Brain microvascular endothelial cell (primary cell): ENCODE measurements around the gene SERAC1.
"Not testable (repeated sequence)": the region's sequence is repeated elsewhere in the genome, so short reads cannot be mapped to it uniquely, and the experiment has no call there.

Source experiments
- DNase-seq: peaks from one replicate; pipeline ENCODE4 v3.0.0-alpha.2; 2020
- H3K27ac ChIP-seq: fragments of 250-450 bp; sonication (Bioruptor Pico); 2 replicates; pipeline ENCODE4 v1.5.1; 2020; ENCODE audit warnings: mild to moderate bottlenecking, moderate library complexity
- H3K27me3 ChIP-seq: fragments of 250-450 bp; sonication (Bioruptor Pico); replicated peaks from 2 replicates; pipeline ENCODE4 v1.5.1; 2020; ENCODE audit warnings: mild to moderate bottlenecking
- H3K36me3 ChIP-seq: fragments of 250-450 bp; sonication (Bioruptor Pico); replicated peaks from 2 replicates; pipeline ENCODE4 v1.5.1; 2020; ENCODE audit warnings: mild to moderate bottlenecking
- H3K4me3 ChIP-seq: 2 replicates; pipeline ENCODE4 v1.5.1; 2011; ENCODE audit warnings: low read depth, mild to moderate bottlenecking, control low read depth, low read length, moderate library complexity
- in situ Hi-C: cut with HindIII; loops from 2 replicates; pipeline ENCODE4 v1.10.0; 2017; ENCODE audit warnings: low sequenced_read_pairs, low pct_ligation_motif_present
- TF ChIP-seq, protein P1 (sequence below): IDR thresholded peaks from 2 replicates; pipeline ENCODE4 v1.5.1; 2011; ENCODE audit warnings: low read depth, mild to moderate bottlenecking, moderate library complexity, low read length, control low read depth, inconsistent platforms; ENCODE audit errors: missing control alignments

SERAC1 gene

DNA sequence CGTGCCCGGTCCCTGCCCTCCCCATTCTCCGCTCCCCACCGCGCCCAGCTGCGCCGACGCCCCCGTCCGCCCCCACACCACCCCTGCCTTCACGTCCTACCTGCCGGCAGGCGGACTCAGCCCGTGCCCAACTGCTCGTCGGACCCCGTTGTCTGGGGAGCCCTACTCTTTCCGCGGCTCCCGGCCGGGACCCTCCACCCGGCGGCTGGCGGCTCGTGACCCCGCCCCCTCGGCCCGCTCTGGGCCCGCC, at the start of gene SERAC1:
SERAC1 (minus strand) TSS at position 223 of the 250 bp plus-strand sequence. CDS start 9,899 bp downstream, outside the sequence.
- Histone ChIP-seq H3K4me3 (peak within 1 kb of the TSS; percentile 93), H3K27me3 (no peaks in the 10 kb centered on the region), H3K27ac (peak within 1 kb of the TSS; percentile 82), H3K36me3 (no peaks in the 10 kb centered on the region)
- in situ Hi-C loops: no loop called here
- TF ChIP-seq, protein P1, sequence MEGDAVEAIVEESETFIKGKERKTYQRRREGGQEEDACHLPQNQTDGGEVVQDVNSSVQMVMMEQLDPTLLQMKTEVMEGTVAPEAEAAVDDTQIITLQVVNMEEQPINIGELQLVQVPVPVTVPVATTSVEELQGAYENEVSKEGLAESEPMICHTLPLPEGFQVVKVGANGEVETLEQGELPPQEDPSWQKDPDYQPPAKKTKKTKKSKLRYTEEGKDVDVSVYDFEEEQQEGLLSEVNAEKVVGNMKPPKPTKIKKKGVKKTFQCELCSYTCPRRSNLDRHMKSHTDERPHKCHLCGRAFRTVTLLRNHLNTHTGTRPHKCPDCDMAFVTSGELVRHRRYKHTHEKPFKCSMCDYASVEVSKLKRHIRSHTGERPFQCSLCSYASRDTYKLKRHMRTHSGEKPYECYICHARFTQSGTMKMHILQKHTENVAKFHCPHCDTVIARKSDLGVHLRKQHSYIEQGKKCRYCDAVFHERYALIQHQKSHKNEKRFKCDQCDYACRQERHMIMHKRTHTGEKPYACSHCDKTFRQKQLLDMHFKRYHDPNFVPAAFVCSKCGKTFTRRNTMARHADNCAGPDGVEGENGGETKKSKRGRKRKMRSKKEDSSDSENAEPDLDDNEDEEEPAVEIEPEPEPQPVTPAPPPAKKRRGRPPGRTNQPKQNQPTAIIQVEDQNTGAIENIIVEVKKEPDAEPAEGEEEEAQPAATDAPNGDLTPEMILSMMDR: no peak
- no peak for DNase-seq

DNA sequence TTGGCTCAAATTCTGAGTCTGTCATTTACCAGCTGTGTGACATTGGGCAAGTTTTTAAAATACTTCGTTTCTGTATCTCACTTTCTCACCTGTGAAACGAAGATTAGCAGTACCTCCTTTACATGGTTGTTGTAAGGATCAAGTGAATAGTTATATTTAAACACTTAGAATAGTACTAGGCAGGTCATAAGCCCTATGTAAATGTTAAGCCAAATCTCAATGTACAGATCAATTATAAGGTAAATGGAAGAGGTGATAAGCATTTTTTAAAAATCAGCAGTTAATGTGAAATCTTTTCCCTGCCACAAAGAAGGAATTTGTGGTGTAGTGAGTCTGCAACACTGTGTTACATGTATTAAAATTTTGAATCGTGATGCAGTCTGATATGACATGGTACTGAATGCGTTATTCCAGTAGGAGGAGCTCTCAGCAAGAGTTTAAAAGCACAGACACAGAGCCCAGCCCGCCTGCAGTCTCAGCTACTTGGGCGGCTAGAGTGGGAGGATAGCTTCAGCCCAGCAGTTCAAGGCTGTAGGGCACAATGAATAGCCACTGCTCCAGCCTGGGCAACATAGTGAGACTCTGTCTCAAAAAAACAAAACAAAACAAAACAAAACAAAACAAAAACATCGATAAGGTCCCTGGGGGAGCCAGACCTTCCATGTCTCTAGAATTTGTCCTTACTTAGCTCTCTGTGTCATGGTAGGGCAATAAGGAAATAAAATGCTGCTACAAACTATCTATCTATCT, 46.0 kb upstream of the SERAC1 start:
- peak; percentile 83 for DNase-seq
- Histone ChIP-seq H3K27me3 (no peaks in the 10 kb centered on the region), H3K4me3 (no peak overlapping the region), H3K36me3 (no peaks in the 10 kb centered on the region), H3K27ac (no peak overlapping the region)
- in situ Hi-C loops: no loop called here
- TF ChIP-seq, protein P1: peak; percentile 81

DNA sequence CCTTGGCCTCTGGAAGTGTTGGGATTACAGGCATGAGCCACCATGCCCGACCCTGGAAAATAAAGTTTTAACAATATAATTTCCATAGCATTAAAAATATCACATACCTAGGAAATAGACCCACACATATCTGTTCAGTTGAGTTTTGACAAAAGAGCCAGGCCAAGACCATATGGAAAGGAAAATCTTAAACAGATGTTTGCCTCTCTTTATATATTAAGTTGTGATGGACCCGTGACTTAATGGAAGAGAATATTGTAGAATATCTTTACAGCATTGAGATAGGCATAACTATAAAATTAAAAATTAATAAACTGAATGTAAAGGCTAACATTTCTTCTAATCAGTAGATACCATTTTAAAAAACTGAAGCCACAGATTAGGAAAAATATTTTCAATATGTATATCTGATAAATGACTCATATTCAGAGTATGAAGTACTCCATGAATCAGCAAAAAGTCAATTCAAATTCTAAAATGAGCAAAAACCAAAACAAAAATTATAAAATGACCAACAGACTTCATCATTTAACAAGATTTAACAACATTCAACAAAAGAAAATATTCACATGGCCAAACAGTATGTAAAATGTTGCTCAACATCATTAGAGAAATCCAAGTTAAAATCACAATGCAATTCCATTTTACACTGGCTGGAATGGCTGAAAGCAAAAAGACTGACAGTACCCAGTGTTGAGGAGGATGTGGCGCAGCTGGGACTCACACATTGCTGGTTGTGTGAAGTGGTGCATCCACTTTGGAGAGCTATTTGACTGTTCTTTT, 43.4 kb upstream of the SERAC1 start:
- TF ChIP-seq, protein P1: no peak
- Histone ChIP-seq H3K4me3 (no peak overlapping the region), H3K27ac (peak overlapping the region; percentile 79), H3K36me3 (no peaks in the 10 kb centered on the region), H3K27me3 (no peaks in the 10 kb centered on the region)
- in situ Hi-C loops: no loop called here
- DNase-seq: no peak

DNA sequence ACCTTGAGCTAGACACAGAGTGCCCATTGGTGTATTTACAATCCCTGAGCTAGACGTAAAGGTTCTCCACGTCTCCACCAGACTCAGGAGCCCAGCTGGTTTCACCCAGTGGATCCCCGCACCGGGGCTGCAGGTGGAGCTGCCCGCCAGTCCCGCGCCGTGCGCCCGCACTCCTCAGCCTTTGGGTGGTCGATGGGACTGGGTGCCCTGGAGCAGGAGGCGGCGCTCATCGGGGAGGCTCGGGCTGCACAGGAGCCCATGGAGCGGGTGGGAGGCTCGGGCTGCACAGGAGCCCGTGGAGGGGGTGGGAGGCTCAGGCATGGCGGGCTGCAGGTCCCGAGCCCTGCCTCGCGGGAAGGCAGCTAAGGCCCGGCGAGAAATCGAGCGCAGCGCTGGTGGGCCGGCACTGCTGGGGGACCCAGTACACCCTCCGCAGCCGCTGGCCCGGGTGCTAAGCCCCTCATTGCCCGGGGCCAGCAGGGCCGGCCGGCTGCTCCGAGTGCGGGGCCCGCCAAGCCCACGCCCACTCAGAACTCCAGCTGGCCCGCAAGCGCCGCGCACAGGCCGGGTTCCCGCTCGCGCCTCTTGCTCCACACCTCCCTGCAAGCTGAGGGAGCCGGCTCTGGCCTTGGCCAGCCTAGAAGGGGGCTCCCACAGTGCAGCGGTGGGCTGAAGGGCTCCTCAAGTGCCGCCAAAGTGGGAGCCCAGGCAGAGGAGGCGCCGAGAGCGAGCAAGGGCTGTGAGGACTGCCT, 41.7 kb upstream of the SERAC1 start:
- H3K4me3 ChIP-seq, in situ Hi-C loops, DNase-seq, H3K36me3 ChIP-seq, H3K27ac ChIP-seq, H3K27me3 ChIP-seq: not testable (repeated sequence)

DNA sequence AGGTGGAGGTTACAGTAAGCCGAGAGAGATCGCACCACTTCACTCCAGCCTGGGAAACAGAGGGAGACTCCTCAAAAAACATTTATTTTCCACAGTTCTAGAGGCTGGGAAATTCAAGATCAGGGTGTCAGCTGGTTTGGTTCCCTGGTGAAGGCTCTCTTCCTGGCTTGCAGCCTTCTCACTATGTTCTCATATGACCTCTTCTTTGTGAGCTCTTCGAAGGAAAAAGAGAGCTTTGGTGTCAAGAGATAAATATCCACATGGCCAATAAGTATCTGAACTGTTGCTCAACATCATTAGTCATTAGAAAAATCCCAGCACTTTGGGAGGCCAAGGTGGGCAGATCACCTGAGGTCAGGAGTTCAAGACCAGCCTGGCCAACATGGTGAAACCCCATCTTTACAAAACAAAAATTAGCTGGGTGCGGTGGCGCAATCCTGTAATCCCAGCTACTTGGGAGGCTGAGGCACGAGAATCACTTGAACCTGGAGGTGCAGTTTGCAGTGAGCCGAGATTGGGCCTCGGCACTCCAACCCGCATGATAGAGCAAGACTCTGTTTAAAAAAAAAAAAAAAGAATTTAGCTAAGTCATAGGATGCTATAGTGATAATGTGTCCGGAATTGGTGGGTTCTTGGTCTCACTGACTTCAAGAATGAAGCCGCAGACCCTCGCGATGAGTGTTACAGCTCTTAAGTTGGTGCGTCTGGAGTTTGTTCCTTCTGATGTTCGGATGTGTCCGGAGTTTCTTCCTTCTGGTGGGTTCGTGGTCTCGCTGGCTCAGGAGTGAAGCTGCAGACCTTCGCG, 40.4 kb upstream of the SERAC1 start:
- H3K36me3 ChIP-seq, DNase-seq, H3K4me3 ChIP-seq, H3K27me3 ChIP-seq, in situ Hi-C loops: not testable (repeated sequence)
- H3K27ac ChIP-seq: peak overlapping the region; percentile 69

DNA sequence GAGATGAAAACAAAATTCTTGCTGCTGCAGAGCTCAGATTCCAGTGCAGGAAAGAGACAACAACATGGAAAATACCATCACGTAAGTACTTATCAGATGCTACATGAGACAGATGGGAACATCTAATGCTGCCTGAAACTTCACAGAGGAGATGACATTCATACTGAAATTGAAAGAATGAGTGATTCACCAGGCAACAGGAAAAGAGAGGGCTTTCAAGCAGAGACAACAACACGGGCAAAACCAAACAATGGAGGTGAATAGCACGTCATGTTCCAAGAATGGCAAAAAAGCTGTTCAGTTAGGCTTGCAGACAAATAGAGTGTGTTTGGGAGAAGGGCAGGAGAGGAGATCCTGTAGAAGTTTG, 39.3 kb upstream of the SERAC1 start:
- peak; percentile 83 for DNase-seq
- in situ Hi-C loops: no loop called here
- TF ChIP-seq, protein P1: no peak
- Histone ChIP-seq H3K4me3 (no peak overlapping the region), H3K27me3 (no peaks in the 10 kb centered on the region), H3K27ac (peak overlapping the region; percentile 69), H3K36me3 (no peaks in the 10 kb centered on the region)
